ENCODE results near the gene ANP32E. TPM values are rescaled to one million over a fixed set of nuclear protein-coding genes. Genes with fewer than 3 reads are reported as not detected.
A peak's percentile ranks its signal among the peaks of the same experiment; 100 is the strongest.

Gene ANP32E
- total RNA-seq, 1 donor from 2014 or later, result 8.9 TPM

DNA sequence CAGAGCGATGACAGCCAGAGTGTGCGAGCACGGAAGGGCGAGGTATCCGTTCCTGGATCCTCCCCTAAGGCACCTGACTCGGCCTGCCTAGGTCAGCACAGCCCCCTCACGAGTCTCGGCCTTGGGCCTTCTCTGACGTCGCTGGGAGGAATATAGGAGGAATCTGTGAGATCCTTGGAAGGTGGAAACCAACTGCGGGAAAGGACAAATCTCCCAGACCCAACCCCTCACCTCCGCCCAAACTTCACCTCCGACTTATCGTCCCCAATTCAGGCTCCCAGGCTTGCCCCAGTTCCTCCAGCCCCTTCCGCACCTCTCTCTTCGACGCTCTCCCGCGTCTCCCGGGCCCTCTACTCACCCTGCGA, 32.4 kb upstream of the ANP32E start:
- intact Hi-C loops (cut with DNase I), result loop anchor here (1.0 to 2.0 kb wide), 2 partner anchors 12 to 32 kb away; partner anchors contain the start of gene ANP32E
- Histone ChIP-seq H3K9me3 (no peaks in the 10 kb centered on the region), H3K27ac (peak overlapping the region; percentile 91), H3K36me3 (peaks cover 19 to 30% of the 10 kb centered on the region in 2 donors), H3K27me3 (no peaks in the 10 kb centered on the region), H3K4me3 (peak overlapping the region; percentile 86 to 87), H3K4me1 (peaks cover 8 to 23% of the 10 kb centered on the region in 2 donors)
- TF ChIP-seq, protein P1, sequence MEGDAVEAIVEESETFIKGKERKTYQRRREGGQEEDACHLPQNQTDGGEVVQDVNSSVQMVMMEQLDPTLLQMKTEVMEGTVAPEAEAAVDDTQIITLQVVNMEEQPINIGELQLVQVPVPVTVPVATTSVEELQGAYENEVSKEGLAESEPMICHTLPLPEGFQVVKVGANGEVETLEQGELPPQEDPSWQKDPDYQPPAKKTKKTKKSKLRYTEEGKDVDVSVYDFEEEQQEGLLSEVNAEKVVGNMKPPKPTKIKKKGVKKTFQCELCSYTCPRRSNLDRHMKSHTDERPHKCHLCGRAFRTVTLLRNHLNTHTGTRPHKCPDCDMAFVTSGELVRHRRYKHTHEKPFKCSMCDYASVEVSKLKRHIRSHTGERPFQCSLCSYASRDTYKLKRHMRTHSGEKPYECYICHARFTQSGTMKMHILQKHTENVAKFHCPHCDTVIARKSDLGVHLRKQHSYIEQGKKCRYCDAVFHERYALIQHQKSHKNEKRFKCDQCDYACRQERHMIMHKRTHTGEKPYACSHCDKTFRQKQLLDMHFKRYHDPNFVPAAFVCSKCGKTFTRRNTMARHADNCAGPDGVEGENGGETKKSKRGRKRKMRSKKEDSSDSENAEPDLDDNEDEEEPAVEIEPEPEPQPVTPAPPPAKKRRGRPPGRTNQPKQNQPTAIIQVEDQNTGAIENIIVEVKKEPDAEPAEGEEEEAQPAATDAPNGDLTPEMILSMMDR (IDR thresholded peaks at IDR 0.05), result no peak
- DNase-seq (ENCODE audit: low spot score in 2 of 2), result no peak

DNA sequence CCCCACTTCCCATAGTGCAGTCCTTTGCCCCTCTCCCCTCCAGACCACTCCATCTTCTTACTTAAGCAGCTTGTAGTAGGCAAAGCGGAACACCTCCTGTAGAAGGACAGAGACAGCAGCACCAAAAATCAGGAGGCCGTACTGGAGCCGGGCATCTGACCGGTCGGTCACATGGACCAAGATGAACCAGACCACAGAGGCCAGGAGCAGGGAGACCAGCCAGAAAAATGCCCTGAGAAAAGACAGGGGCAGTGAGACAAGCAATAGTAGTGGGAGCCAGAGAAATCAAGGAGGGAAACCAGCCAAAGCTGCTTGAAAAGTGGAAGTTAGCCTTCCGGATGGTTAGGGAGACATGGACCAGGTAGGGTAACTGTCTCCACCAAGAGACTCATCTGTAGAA, 32.0 kb upstream of the ANP32E start:
- no peak for DNase-seq (ENCODE audit: low spot score in 2 of 2)
- peak overlapping the region; percentile 86 to 87 for H3K4me3 ChIP-seq
- TF ChIP-seq, protein P1 (IDR thresholded peaks at IDR 0.05), result no peak
- H3K27ac ChIP-seq, result peak overlapping the region; percentile 91
- intact Hi-C loops (cut with DNase I), result loop anchor here (1.0 to 2.0 kb wide), 2 partner anchors 12 to 31 kb away; partner anchors contain the start of gene ANP32E
- peaks cover 8 to 19% of the 10 kb centered on the region in 2 donors for H3K4me1 ChIP-seq
- H3K36me3 ChIP-seq, result peaks cover 19 to 30% of the 10 kb centered on the region in 2 donors
- no peaks in the 10 kb centered on the region for H3K9me3 ChIP-seq
- H3K27me3 ChIP-seq, result no peaks in the 10 kb centered on the region

DNA sequence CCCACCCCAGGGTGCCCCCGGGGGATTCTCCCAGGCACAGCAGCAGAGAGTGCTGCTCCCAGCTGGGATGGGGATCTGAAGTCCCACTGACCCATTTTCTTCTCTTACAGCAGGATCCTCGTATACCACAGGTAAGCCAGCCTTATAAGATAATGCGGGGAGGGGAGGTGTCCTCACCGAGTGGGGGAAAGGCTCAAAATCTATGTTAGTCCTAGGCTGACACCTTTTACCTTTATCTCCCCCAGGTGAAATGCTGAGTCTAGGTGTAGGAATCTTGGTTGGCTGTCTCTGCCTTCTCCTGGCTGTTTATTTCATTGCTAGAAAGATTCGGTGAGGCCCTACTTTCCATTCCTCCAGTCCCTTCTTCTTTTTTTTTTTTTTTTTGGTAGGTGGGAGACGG, 27.6 kb upstream of the ANP32E start:
- H3K27me3 ChIP-seq, result no peaks in the 10 kb centered on the region
- H3K36me3 ChIP-seq, result peaks cover 19 to 30% of the 10 kb centered on the region in 2 donors
- H3K27ac ChIP-seq, result no peak overlapping the region
- intact Hi-C loops (cut with DNase I), result no loop called here
- no peaks in the 10 kb centered on the region for H3K9me3 ChIP-seq
- TF ChIP-seq, protein P1 (IDR thresholded peaks at IDR 0.05), result no peak
- no peak overlapping the region for H3K4me3 ChIP-seq
- DNase-seq (ENCODE audit: low spot score in 2 of 2), result no peak
- peaks cover 8 to 11% of the 10 kb centered on the region in 2 donors for H3K4me1 ChIP-seq

DNA sequence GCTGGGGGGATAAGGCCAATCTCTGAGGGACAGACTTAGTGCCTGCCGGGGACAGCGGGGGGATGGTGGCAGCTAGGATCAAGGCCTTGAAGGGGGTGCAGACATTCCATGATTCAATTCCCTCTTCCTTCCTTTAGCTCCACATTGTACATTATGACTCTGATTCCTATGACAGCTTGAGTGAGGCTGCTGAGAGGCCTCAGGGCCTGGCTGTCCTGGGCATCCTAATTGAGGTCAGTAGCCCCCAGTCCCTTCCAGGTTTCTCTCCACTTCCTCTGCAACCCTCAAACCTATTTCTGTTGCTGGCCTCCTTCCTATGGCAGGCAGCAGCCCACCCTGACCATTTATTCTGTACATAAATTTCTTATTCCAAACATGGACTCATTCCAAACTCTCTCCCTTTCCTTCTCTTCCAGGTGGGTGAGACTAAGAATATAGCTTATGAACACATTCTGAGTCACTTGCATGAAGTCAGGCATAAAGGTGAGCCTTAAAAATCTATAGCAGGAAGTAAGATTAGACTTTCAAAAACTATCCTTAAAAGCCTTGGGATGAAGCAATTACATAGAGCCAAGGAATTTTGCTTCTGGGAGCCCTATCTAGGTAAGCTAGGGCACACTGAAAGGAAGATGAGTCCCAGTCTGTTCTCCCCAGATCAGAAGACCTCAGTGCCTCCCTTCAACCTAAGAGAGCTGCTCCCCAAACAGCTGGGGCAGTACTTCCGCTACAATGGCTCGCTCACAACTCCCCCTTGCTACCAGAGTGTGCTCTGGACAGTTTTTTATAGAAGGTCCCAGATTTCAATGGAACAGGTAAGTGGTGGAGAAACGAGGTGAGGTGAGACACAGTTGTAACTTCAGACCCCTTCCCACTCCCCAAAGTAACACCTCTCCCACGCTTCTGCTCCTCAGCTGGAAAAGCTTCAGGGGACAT, 26.7 kb upstream of the ANP32E start:
- Histone ChIP-seq H3K4me3 (no peak overlapping the region), H3K27ac (no peak overlapping the region), H3K9me3 (no peaks in the 10 kb centered on the region), H3K36me3 (peaks cover 19 to 30% of the 10 kb centered on the region in 2 donors), H3K27me3 (no peaks in the 10 kb centered on the region), H3K4me1 (peaks cover 3 to 8% of the 10 kb centered on the region in 2 donors)
- DNase-seq (ENCODE audit: low spot score in 2 of 2), result no peak
- TF ChIP-seq, protein P1 (IDR thresholded peaks at IDR 0.05), result no peak
- intact Hi-C loops (cut with DNase I), result no loop called here

DNA sequence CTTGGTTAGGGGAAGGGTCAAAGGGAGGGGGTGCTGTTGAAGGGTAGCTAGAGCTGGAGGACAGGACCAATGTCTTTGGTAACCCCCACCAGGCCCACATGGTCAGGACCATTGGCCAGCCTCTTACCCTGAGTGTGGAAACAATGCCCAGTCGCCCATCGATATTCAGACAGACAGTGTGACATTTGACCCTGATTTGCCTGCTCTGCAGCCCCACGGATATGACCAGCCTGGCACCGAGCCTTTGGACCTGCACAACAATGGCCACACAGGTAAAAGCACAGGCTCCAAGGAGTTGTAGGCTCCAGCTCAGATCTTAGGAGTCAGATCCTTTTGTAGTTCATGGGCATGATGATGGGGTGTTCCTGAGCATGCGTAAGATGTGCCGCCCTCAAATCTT, 25.5 kb upstream of the ANP32E start:
- intact Hi-C loops (cut with DNase I), result no loop called here
- Histone ChIP-seq H3K4me1 (peaks cover 0 to 6% of the 10 kb centered on the region in 2 donors), H3K4me3 (no peak overlapping the region), H3K36me3 (peaks cover 14 to 22% of the 10 kb centered on the region in 2 donors), H3K27ac (no peak overlapping the region), H3K9me3 (no peaks in the 10 kb centered on the region), H3K27me3 (no peaks in the 10 kb centered on the region)
- TF ChIP-seq, protein P1 (IDR thresholded peaks at IDR 0.05), result no peak
- DNase-seq (ENCODE audit: low spot score in 2 of 2), result no peak
